PC-9 (cell line): ENCODE results near the gene RALGPS1. TPM values are rescaled to one million over a fixed set of nuclear protein-coding genes. Genes with fewer than 3 reads are reported as not detected.
A peak's percentile ranks its signal among the peaks of the same experiment; 100 is the strongest.

ENCODE experiments used
- BruUV-seq: library from RNA; stranded (reverse); fragments of 400-500 nt; replicated peaks from 2 replicates; lab custom pipeline; 2021; lab: Mats Ljungman, UMichigan
- CTCF ChIA-PET: fragments of 300-600 bp; sonication (Branson Sonifier 250); formaldehyde crosslinking; loops from one replicate; lab custom pipeline; 2022; ENCODE audit warnings: antibody characterized with exemption; lab: Charles Lee
- POLR2A ChIA-PET: fragments of 300-600 bp; sonication (Branson Sonifier 250); formaldehyde crosslinking; loops from one replicate; lab custom pipeline; 2022; ENCODE audit warnings: antibody characterized with exemption; ENCODE audit not compliant: unreplicated experiment; lab: Charles Lee
- DNase-seq, 2 experiments: peaks; one replicate each; pipeline versions ENCODE4 v3.0.0 to v3.0.0-alpha.2; 2015 to 2022; ENCODE audit warnings: mixed read lengths in 1 of 2
- H2AFZ ChIP-seq: fragments of 200-600 bp; sonication (generic); 2 replicates; pipeline ENCODE4 v1.8.1; 2017; ENCODE audit warnings: antibody characterized with exemption
- H3F3A ChIP-seq: fragments of 200-600 bp; sonication (generic); 2 replicates; pipeline ENCODE4 v1.8.1; 2017; ENCODE audit warnings: antibody characterized with exemption, mild to moderate bottlenecking, low read depth; ENCODE audit not compliant: insufficient read depth
- H3K27ac ChIP-seq: fragments of 200-600 bp; sonication (generic); 2 replicates; pipeline ENCODE4 v1.6.1; 2016; ENCODE audit warnings: mixed run types
- H3K27me3 ChIP-seq: fragments of 200-600 bp; sonication (generic); 2 replicates; pipeline ENCODE4 v1.6.1; 2016; ENCODE audit warnings: low read depth, mixed run types; ENCODE audit not compliant: insufficient read depth
- H3K36me3 ChIP-seq: fragments of 200-600 bp; sonication (generic); 2 replicates; pipeline ENCODE4 v1.6.1; 2016; ENCODE audit warnings: low read depth, mixed run types
- H3K4me1 ChIP-seq: fragments of 200-600 bp; sonication (generic); replicated peaks from 2 replicates; pipeline ENCODE4 v1.6.1; 2016; ENCODE audit warnings: mixed run types; ENCODE audit not compliant: insufficient read depth
- H3K4me2 ChIP-seq: fragments of 200-600 bp; sonication (generic); 2 replicates; pipeline ENCODE4 v1.6.1; 2017; ENCODE audit warnings: mixed run types
- H3K4me3 ChIP-seq: fragments of 200-600 bp; sonication (generic); 2 replicates; pipeline ENCODE4 v1.6.1; 2016; ENCODE audit warnings: mixed run types
- H3K79me2 ChIP-seq: fragments of 200-600 bp; sonication (generic); 2 replicates; pipeline ENCODE4 v1.6.1; 2017; ENCODE audit warnings: low read depth, mixed run types
- H3K9me2 ChIP-seq: fragments of 200-600 bp; sonication (generic); 2 replicates; pipeline ENCODE4 v1.8.1; 2017; ENCODE audit warnings: mild to moderate bottlenecking; ENCODE audit not compliant: insufficient read depth
- H3K9me3 ChIP-seq: fragments of 200-600 bp; sonication (generic); 2 replicates; pipeline ENCODE4 v1.8.1; 2016; ENCODE audit warnings: low read depth; ENCODE audit not compliant: insufficient read depth
- H4K20me1 ChIP-seq: fragments of 200-600 bp; sonication (generic); 2 replicates; pipeline ENCODE4 v1.8.1; 2017; ENCODE audit not compliant: insufficient read depth
- EZH2 ChIP-seq: fragments of 200-600 bp; sonication (generic); IDR thresholded peaks from 2 replicates; pipeline ENCODE4 v1.8.0; 2017; ENCODE audit warnings: antibody characterized with exemption, low read depth
- intact Hi-C: fragments of 100-400 bp; cut with micrococcal nuclease; formaldehyde crosslinking; loops from one replicate; pipeline ENCODE4 v1.10.0; 2022; ENCODE audit not compliant: unreplicated experiment
- total RNA-seq: library from RNA; stranded (reverse); gene quantifications from 2 replicates; pipeline ENCODE4 v1.2.3, GENCODE V29; 2021
- TF ChIP-seq, protein P1 (sequence below): fragments of 200-600 bp; sonication (generic); conservative IDR thresholded peaks from 2 replicates; pipeline ENCODE4 v1.6.1; 2017; ENCODE audit warnings: mixed run types, antibody characterized with exemption, mild to moderate bottlenecking, moderate library complexity

The RALGPS1 gene
- total RNA-seq, 1 experiment from 2014 or later = 23.3 TPM

DNA sequence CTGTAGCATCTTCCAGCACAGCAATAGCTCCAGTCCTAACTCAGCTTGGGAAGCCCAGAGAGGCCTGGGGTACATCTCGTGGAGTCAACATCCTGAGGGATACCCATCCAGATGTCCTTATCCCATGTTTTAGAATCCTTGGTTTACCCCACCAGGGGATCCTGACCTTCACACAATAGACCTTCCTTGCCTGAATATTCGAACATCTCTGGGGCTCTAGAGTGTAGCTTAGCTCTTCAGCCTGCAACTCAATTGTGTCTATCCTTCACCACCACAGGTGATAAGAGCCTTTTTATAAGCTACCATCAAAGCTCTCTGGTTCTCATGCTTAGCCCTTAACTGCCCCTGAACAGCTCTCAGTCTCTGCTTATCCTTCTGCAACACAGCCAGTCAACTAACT lies 7.5 kb upstream of the RALGPS1 start:
- DNase-seq = no peak
- H3K9me2 ChIP-seq = no peaks in the 10 kb centered on the region
- H3K4me3 ChIP-seq = no peak overlapping the region
- no peaks in the 10 kb centered on the region for H3K79me2 ChIP-seq
- H4K20me1 ChIP-seq = no peaks in the 10 kb centered on the region
- no peak overlapping the region for H3K4me2 ChIP-seq
- H3F3A ChIP-seq = no peaks in the 10 kb centered on the region
- TF ChIP-seq, protein P1, sequence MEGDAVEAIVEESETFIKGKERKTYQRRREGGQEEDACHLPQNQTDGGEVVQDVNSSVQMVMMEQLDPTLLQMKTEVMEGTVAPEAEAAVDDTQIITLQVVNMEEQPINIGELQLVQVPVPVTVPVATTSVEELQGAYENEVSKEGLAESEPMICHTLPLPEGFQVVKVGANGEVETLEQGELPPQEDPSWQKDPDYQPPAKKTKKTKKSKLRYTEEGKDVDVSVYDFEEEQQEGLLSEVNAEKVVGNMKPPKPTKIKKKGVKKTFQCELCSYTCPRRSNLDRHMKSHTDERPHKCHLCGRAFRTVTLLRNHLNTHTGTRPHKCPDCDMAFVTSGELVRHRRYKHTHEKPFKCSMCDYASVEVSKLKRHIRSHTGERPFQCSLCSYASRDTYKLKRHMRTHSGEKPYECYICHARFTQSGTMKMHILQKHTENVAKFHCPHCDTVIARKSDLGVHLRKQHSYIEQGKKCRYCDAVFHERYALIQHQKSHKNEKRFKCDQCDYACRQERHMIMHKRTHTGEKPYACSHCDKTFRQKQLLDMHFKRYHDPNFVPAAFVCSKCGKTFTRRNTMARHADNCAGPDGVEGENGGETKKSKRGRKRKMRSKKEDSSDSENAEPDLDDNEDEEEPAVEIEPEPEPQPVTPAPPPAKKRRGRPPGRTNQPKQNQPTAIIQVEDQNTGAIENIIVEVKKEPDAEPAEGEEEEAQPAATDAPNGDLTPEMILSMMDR = no peak
- no peak for TF ChIP-seq EZH2
- CTCF ChIA-PET = interaction anchor here (0.6 kb wide), 1 partner anchor 139 kb away, joined by 11 read pairs; no protein-coding TSS in a partner anchor
- no peaks in the 10 kb centered on the region for H3K36me3 ChIP-seq
- no peak overlapping the region for H3K27ac ChIP-seq
- no peaks in the 10 kb centered on the region for H3K4me1 ChIP-seq
- no peak overlapping the region for H2AFZ ChIP-seq
- POLR2A ChIA-PET = interaction anchor here (0.6 kb wide), 1 partner anchor 75 kb away, joined by 4 read pairs; no protein-coding TSS in a partner anchor
- no TSS peak for BruUV-seq
- H3K27me3 ChIP-seq = peaks cover 8% of the 10 kb centered on the region
- no peaks in the 10 kb centered on the region for H3K9me3 ChIP-seq
- intact Hi-C loops = no loop called here

DNA sequence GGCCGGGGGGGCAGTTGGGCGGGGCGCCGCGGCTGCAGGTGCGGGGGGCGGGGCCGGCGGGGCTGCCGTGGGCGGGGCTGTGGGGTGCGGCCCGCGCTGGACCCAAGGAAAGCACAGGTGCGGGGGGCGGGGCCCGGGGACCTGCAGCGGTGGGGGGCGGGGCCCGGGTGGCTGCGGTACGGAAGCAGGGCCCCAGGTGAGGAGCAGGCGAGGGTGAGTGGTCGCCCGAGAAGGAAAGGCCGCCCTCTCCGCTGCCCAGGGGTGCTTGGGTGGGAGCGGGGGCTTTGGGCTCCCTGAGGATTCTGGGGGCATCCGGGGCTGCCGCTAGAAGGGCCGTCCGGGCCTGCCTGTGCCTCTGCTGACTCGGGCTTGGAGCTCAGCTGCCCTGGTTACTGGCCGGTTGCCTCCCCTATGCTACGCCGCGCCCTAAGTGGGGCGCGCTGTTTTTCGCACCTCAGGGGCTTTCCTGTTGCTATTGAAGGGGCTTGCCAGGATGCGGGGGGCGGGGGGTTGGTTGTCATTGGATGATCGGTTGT lies 767 bp downstream of the RALGPS1 start:
- H3K36me3 ChIP-seq = no peaks in the 10 kb centered on the region
- H3K4me1 ChIP-seq = peaks cover 6% of the 10 kb centered on the region; the same call in 1 of the 2 replicates
- no peak overlapping the region for H3K27ac ChIP-seq
- no peaks in the 10 kb centered on the region for H3K9me3 ChIP-seq
- CTCF ChIA-PET = interaction anchor here (0.7 to 1.0 kb wide), 2 partner anchors 26 to 482 kb away, joined by 4 to 6 read pairs; partner anchors contain the start of gene SLC2A8
- no peaks in the 10 kb centered on the region for H3K27me3 ChIP-seq
- no TSS peak for BruUV-seq
- intact Hi-C loops = loop anchor here (2.0 kb wide), 1 partner anchor 55 kb away; the partner anchor contains the start of gene ZBTB34
- TF ChIP-seq EZH2 = no peak
- TF ChIP-seq, protein P1 = no peak
- DNase-seq = peak; percentile 51 to 87
- peak overlapping the region; percentile 90 for H3K4me2 ChIP-seq
- H3F3A ChIP-seq = no peaks in the 10 kb centered on the region
- POLR2A ChIA-PET = interaction anchor here (0.5 to 0.7 kb wide), 3 partner anchors 329 to 886 kb away, joined by 3 to 11 read pairs (median 3); no protein-coding TSS in a partner anchor
- H2AFZ ChIP-seq = peak overlapping the region; percentile 78
- H3K79me2 ChIP-seq = no peaks in the 10 kb centered on the region
- no peaks in the 10 kb centered on the region for H3K9me2 ChIP-seq
- no peaks in the 10 kb centered on the region for H4K20me1 ChIP-seq
- H3K4me3 ChIP-seq = peak overlapping the region; percentile 61

DNA sequence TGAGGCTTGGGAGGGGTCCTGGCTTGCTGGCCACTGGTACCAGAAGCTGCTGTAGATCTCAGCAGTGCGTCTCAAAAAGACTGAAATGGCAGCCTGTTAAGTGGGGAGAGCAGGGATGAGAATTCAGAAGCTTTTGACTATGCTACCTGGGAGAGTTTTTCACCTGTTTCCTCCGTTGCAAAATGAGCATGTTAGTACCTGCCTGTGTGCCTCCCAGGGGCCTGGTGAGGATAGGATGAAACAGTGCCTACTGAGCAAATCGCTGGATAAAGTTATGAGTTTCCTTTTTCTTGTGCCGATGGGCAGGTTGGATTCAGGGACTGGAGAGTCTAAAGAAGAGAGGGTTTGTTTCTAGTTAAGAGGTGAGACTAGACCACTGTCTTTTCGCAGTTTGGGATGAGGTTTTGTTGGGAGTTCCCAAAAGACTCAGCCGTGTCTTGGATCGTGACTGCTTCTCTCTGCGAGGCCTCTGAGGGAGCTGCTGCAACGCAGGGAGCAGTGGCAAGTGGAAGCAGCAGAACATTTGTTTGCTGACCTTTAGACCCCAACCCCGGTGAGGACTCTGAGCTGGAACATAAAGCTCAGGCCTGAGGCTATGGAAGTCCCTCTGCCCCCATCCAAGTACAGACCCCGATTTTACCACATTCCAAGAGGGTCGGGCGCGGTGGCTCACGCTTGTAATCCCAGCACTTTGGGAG lies 1.4 kb downstream of the RALGPS1 start:
- peak overlapping the region; percentile 78 for H2AFZ ChIP-seq
- H3K4me2 ChIP-seq = peak overlapping the region; percentile 90
- no peaks in the 10 kb centered on the region for H3K9me2 ChIP-seq
- no peaks in the 10 kb centered on the region for H3K79me2 ChIP-seq
- no peaks in the 10 kb centered on the region for H3F3A ChIP-seq
- DNase-seq = peak in 1 of 2 experiments; percentile 4
- no peaks in the 10 kb centered on the region for H3K9me3 ChIP-seq
- H3K27ac ChIP-seq = no peak overlapping the region
- peaks cover 6% of the 10 kb centered on the region; the same call in 1 of the 2 replicates for H3K4me1 ChIP-seq
- H3K27me3 ChIP-seq = no peaks in the 10 kb centered on the region
- H4K20me1 ChIP-seq = no peaks in the 10 kb centered on the region
- TSS peak; percentile 60 for BruUV-seq
- H3K36me3 ChIP-seq = no peaks in the 10 kb centered on the region
- TF ChIP-seq EZH2 = no peak
- TF ChIP-seq, protein P1 = no peak
- POLR2A ChIA-PET = interaction anchor here (0.5 to 0.7 kb wide), 2 partner anchors 329 to 547 kb away, joined by 3 read pairs; no protein-coding TSS in a partner anchor
- intact Hi-C loops = loop anchor here (2.0 kb wide), 1 partner anchor 55 kb away; the partner anchor contains the start of gene ZBTB34
- CTCF ChIA-PET = interaction anchor here (0.7 kb wide), 1 partner anchor 25 kb away, joined by 4 read pairs; no protein-coding TSS in a partner anchor
- H3K4me3 ChIP-seq = peak overlapping the region; percentile 61
